Fibroblast of the aortic adventitia (primary cell): ENCODE data around the gene REEP6. TPM values are rescaled to one million over a fixed set of nuclear protein-coding genes. Genes with fewer than 3 reads are reported as not detected.
A peak's percentile ranks its signal among the peaks of the same experiment; 100 is the strongest.

Source experiments
- DNase-seq: peaks from one replicate; pipeline ENCODE4 v3.0.0-alpha.2; 2010; ENCODE audit warnings: low read depth
- H3K4me3 ChIP-seq: 2 replicates; pipeline ENCODE4 v1.5.1; 2011; ENCODE audit warnings: low read depth, mild to moderate bottlenecking, control low read depth, low read length, moderate library complexity
- CTCF ChIP-seq: IDR thresholded peaks from 2 replicates; pipeline ENCODE4 v1.5.1; 2011; ENCODE audit warnings: mild to moderate bottlenecking, low read length, control low read depth, inconsistent platforms; ENCODE audit not compliant: insufficient read depth
- total RNA-seq: library from RNA; depleted of rRNA; stranded (reverse); fragments of >200 nt; gene quantifications from 2 replicates; pipeline ENCODE4 v1.2.3, GENCODE V29; 2012; ENCODE audit warnings: low replicate concordance

Gene REEP6
- total RNA-seq, 1 donor: 2.8 TPM

- TF ChIP-seq CTCF: no peak
- H3K4me3 ChIP-seq: no peak overlapping the region
- DNase-seq: no peak
Observed at GRCh38 chr19:1502433-1503088, 11.6 kb downstream of the REEP6 start.

GRCh38 chr19:1503089-1503924 is 12.3 kb downstream of the REEP6 start:
- DNase-seq: peak; percentile 31
- peak overlapping the region; percentile 14 for H3K4me3 ChIP-seq
- peak; percentile 71 for TF ChIP-seq CTCF

- DNase-seq: no peak
- no peak overlapping the region for H3K4me3 ChIP-seq
- TF ChIP-seq CTCF: no peak
Observed at GRCh38 chr19:1503925-1504773, 13.2 kb downstream of the REEP6 start.

GRCh38 chr19:1505012-1505411 is 14.0 kb downstream of the REEP6 start:
- TF ChIP-seq CTCF: no peak
- no peak for DNase-seq

GRCh38 chr19:1505991-1506881 is 15.3 kb downstream of the REEP6 start:
- no peak for DNase-seq
- H3K4me3 ChIP-seq: no peak overlapping the region
- TF ChIP-seq CTCF: no peak

More at GRCh38 chr19:1505012-1505411, 14.0 kb downstream of the REEP6 start:
- H3K4me3 ChIP-seq: no peak overlapping the region
